Chondrocyte (in vitro differentiated cells): Measurements from ENCODE around the gene STPG4. TPM values are rescaled to one million over a fixed set of nuclear protein-coding genes. Genes with fewer than 3 reads are reported as not detected.

Experiments
- DNase-seq: peaks from one replicate; pipeline ENCODE4 v3.0.0; 2021; ENCODE audit warnings: mixed read lengths, low spot score
- H3K27ac Mint-ChIP-seq: one replicate; pipeline ENCODE4 v1.8.0; 2021; ENCODE audit warnings: mild to moderate bottlenecking, moderate library complexity, mixed read lengths; ENCODE audit not compliant: unreplicated experiment
- H3K27me3 Mint-ChIP-seq: 2 replicates; pipeline ENCODE4 v1.8.0; 2021; ENCODE audit warnings: low read depth, mixed read lengths
- H3K36me3 Mint-ChIP-seq: 2 replicates; pipeline ENCODE4 v1.8.0; 2021; ENCODE audit warnings: low read depth, mixed read lengths
- H3K4me1 Mint-ChIP-seq: 2 replicates; pipeline ENCODE4 v1.8.0; 2021; ENCODE audit warnings: low read depth, mild to moderate bottlenecking, mixed read lengths
- H3K4me3 Mint-ChIP-seq: one replicate; pipeline ENCODE4 v1.8.0; 2021; ENCODE audit warnings: mild to moderate bottlenecking, moderate library complexity, mixed read lengths; ENCODE audit not compliant: unreplicated experiment
- H3K9me3 Mint-ChIP-seq: 2 replicates; pipeline ENCODE4 v1.8.0; 2021; ENCODE audit warnings: low read depth, mixed read lengths
- total RNA-seq: library from RNA; stranded (reverse); gene quantifications from 3 replicates; pipeline ENCODE4 v1.2.1, GENCODE V29; 2021
- TF ChIP-seq, protein P1 (sequence below): fragments of 200-600 bp; sonication (generic); IDR thresholded peaks from 2 replicates; pipeline ENCODE4 v1.5.0; 2021; ENCODE audit warnings: antibody characterized with exemption, mild to moderate bottlenecking, moderate library complexity

The STPG4 gene
- total RNA-seq, 1 donor from 2014 or later = 0.25 TPM

DNA sequence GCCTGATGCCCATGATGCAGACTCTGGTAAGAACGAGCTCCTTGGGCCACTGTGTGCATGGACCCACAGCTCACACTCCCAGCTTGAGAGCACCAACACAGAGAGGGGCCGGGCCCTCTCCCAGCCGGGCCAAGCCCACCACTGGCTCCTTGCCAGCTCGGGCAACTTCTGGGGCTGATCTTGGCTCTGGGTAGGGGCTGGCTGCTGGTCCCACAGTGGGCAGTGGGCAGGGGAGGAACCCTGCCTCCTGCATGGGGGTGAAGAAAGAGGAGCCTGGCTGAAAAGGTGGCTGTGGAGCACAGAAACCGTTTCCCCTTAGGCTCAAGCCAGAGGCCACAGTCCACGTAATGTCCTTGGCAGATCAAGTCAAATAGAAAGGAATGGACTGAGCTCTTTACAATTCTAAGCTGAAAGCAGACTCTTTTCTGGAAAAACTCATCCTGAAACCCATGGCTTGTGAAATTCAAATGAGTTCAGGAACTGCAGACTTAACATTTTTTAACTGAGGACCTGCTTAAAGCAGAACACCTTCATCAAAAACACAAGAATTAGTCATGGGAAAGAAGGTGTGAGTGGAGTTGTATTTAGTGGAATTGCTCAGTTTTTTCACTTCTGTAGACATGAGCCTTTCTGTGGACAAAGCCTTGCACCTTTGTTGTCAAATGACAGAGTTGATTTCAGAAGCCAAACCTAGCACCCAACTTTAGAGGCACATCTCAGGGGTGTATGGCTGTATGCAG lies 104.9 kb downstream of the STPG4 start:
- DNase-seq = no peak
- no peaks in the 10 kb centered on the region for H3K9me3 Mint-ChIP-seq
- H3K27me3 Mint-ChIP-seq = no peaks in the 10 kb centered on the region
- no peak overlapping the region for H3K27ac Mint-ChIP-seq
- no peak overlapping the region for H3K4me3 Mint-ChIP-seq
- TF ChIP-seq, protein P1, sequence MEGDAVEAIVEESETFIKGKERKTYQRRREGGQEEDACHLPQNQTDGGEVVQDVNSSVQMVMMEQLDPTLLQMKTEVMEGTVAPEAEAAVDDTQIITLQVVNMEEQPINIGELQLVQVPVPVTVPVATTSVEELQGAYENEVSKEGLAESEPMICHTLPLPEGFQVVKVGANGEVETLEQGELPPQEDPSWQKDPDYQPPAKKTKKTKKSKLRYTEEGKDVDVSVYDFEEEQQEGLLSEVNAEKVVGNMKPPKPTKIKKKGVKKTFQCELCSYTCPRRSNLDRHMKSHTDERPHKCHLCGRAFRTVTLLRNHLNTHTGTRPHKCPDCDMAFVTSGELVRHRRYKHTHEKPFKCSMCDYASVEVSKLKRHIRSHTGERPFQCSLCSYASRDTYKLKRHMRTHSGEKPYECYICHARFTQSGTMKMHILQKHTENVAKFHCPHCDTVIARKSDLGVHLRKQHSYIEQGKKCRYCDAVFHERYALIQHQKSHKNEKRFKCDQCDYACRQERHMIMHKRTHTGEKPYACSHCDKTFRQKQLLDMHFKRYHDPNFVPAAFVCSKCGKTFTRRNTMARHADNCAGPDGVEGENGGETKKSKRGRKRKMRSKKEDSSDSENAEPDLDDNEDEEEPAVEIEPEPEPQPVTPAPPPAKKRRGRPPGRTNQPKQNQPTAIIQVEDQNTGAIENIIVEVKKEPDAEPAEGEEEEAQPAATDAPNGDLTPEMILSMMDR = no peak
- peaks cover 7% of the 10 kb centered on the region for H3K4me1 Mint-ChIP-seq
- H3K36me3 Mint-ChIP-seq = peaks cover 21% of the 10 kb centered on the region

DNA sequence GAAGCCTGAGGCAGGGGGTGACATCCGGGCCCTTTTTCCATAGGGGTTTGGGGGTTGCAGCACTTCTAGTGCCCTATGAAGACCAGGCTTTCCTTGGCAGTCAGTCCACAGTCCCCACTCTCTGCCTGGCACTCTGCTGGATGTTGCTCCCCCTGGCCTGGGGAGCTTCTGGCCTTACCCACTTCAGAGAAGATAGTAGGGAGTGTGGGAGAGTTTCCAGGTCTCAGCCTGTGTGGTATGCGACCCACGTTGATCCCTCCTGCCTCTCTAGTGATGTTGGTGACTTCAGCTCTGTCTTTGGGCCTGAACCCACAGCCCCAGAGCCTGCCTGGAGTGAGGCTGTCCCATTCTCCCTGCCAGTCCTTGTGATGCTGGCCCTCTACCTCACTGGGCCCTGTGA lies 105.6 kb downstream of the STPG4 start:
- H3K4me1 Mint-ChIP-seq = peaks cover 6% of the 10 kb centered on the region
- H3K27me3 Mint-ChIP-seq = no peaks in the 10 kb centered on the region
- H3K27ac Mint-ChIP-seq = no peak overlapping the region
- peaks cover 22% of the 10 kb centered on the region for H3K36me3 Mint-ChIP-seq
- no peak for DNase-seq
- no peak overlapping the region for H3K4me3 Mint-ChIP-seq
- H3K9me3 Mint-ChIP-seq = no peaks in the 10 kb centered on the region
- TF ChIP-seq, protein P1 = no peak

DNA sequence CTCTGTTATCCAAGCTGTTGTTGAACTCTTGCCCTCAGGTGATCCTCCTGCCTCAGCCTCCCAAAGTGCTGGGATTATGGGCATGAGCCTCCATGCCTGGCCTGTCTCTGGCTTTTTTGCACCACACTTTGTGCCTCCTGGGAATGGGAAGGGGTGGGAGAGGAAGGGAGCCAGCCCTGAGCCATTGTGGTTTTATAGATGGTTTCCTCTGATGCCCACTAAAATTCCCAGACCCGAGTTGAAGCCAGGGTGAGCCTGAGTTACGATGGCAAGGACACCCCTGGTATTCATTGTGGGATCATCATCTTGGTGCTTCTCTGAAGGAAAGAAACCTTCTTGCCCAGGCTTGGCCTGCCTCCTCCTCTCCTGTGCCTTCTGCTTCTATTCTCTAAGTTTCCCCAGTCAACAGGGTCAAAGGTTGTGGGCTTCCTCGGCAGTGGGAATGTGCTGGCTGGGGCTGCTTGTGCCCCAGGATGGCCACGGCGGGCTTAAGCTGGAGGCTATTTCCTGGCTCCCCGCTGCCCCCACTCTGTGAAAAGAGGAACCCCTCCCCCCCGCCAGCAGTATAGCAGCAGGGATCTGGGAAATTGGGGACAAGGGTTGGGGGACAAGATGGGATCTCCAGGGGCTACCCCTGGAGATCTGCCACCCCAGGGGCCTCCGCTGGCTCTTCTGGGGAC lies 106.2 kb downstream of the STPG4 start:
- Mint-ChIP-seq H3K27ac (no peak overlapping the region), H3K4me3 (no peak overlapping the region)
- DNase-seq = no peak

DNA sequence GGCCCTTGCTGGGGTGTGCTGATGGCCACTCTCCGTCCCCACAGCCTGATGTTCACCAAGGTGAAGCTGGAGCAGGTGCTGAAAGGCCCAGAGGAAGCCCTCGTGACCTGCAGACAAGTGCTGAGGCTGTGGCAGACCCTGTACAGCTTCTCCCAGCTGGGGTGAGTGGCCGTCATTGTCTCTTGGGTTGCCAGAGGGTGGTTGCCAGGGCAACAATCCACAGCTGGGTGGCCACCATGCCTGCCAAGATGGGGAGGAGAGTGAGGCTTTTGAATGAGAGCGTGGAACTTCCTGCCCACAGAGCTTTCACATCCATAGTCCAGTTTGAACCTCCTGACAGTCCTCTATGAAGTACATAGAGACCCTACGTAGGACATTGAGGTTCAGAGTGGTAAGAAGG lies 108.8 kb downstream of the STPG4 start:
- Mint-ChIP-seq H3K9me3 (no peaks in the 10 kb centered on the region), H3K27ac (no peak overlapping the region), H3K4me3 (no peak overlapping the region), H3K4me1 (peaks cover 31% of the 10 kb centered on the region), H3K36me3 (peaks cover 15% of the 10 kb centered on the region), H3K27me3 (no peaks in the 10 kb centered on the region)
- TF ChIP-seq, protein P1 = no peak
- DNase-seq = no peak

More for the DNA sequence above, 106.2 kb downstream of the STPG4 start:
- peaks cover 7% of the 10 kb centered on the region for H3K4me1 Mint-ChIP-seq
- no peaks in the 10 kb centered on the region for H3K9me3 Mint-ChIP-seq
- no peaks in the 10 kb centered on the region for H3K27me3 Mint-ChIP-seq
- TF ChIP-seq, protein P1 = no peak
- peaks cover 22% of the 10 kb centered on the region for H3K36me3 Mint-ChIP-seq

DNA sequence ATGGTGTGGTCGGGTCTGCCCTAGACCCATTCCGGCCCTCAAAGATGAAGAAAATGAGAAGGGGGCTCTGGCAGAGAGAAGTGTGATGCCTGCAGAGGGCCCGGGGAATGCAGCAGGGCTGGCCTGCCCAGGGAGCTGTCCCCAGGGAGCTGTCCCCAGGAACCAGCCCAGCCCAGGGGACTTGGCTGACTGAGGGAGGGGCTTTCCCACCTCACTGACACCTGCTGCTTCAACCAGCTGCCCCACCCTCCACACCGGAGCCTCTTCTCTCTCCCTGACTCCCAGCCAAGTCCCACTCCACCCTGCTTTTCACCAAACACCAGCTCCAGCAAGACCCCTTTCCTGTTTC lies 111.2 kb downstream of the STPG4 start:
- Mint-ChIP-seq H3K4me1 (peaks cover 45% of the 10 kb centered on the region), H3K36me3 (peaks cover 17% of the 10 kb centered on the region), H3K4me3 (no peak overlapping the region), H3K9me3 (no peaks in the 10 kb centered on the region), H3K27ac (peak overlapping the region; percentile 98), H3K27me3 (no peaks in the 10 kb centered on the region)
- TF ChIP-seq, protein P1 = no peak
- DNase-seq = no peak
